Esophagus muscularis mucosa (tissue), 3 donors: ENCODE measurements around the gene CPT1C.

Source experiments
- CTCF ChIP-seq, 3 experiments: fragments of 200-600 bp in 2 of 3; fragments of 450-650 bp in 1 of 3; sonication (generic) in 2 of 3; IDR thresholded peaks; one replicate each; pipeline ENCODE4 v1.5.1; 2017 to 2019; ENCODE audit warnings: antibody characterized with exemption in 3 of 3, mild to moderate bottlenecking in 2 of 3, moderate library complexity in 1 of 3
- POLR2A ChIP-seq: fragments of 450-650 bp; IDR thresholded peaks from one replicate; pipeline ENCODE4 v1.6.1; 2017; ENCODE audit warnings: antibody characterized with exemption, moderate library complexity, mild to moderate bottlenecking, low read depth

GRCh38 chr19:49752701-49753100, 61.8 kb downstream of the CPT1C start:
- no peak for TF ChIP-seq POLR2A
- TF ChIP-seq CTCF (IDR thresholded peaks at IDR 0.05), result no peak
